HL-60 (cell line): ENCODE results near the gene PIP5K1B.

ENCODE experiments used
- DNase-seq, 2 experiments: peaks; one replicate each; pipeline ENCODE4 v3.0.0-alpha.2; 2010 to 2020; ENCODE audit warnings: low read depth in 1 of 2, low spot score in 1 of 2
- H3K27ac ChIP-seq: fragments of 250-450 bp; sonication (Bioruptor Pico); replicated peaks from 2 replicates; pipeline ENCODE4 v1.5.1; 2020; ENCODE audit warnings: mild to moderate bottlenecking, moderate library complexity
- H3K27me3 ChIP-seq: fragments of 250-450 bp; sonication (Bioruptor Pico); 2 replicates; pipeline ENCODE4 v1.5.1; 2021; ENCODE audit warnings: mild to moderate bottlenecking, moderate library complexity; ENCODE audit not compliant: insufficient read depth, poor library complexity, severe bottlenecking
- H3K4me3 ChIP-seq: replicated peaks from 2 replicates; pipeline ENCODE4 v1.5.1; 2011; ENCODE audit warnings: mild to moderate bottlenecking, control low read depth, low read length; ENCODE audit not compliant: insufficient read depth
- CTCF ChIP-seq: IDR thresholded peaks from one replicate; pipeline ENCODE4 v1.5.1; 2011; ENCODE audit warnings: low read length, control low read depth, inconsistent platforms; ENCODE audit not compliant: insufficient read depth
- GABPA ChIP-seq: IDR thresholded peaks from 2 replicates; pipeline ENCODE4 v1.6.1; 2012; ENCODE audit warnings: low read depth
- POLR2AphosphoS5 ChIP-seq: IDR thresholded peaks from 2 replicates; pipeline ENCODE4 v1.6.1; 2012; ENCODE audit warnings: low read depth
- SPI1 ChIP-seq: IDR thresholded peaks from 2 replicates; pipeline ENCODE4 v1.6.1; 2012; ENCODE audit warnings: low read depth, mild to moderate bottlenecking, borderline replicate concordance
- TF ChIP-seq, protein P1 (sequence below): IDR thresholded peaks from 2 replicates; pipeline ENCODE4 v1.6.1; 2012; ENCODE audit warnings: low read depth; ENCODE audit not compliant: insufficient replicate concordance

Gene PIP5K1B

DNA sequence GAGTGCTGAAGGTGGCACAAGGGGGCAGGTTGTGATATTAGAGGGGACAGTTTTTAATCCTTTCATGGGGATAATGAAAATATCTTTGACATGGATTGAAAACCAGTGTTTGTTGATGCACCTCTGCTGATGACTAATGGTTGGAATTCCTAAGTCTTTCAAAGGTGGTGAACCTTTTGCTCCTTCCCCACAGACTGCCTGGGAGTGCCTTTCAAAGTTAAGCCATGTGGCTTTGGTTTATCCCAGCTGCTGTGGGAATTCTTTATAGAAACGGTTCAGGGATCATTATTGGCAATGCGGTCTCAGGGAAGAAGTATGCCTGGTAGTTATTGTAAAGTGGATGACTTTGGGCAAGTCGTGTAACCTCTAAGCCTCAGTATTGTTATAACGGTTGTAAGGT, 45.7 kb downstream of the PIP5K1B start:
- H3K27me3 ChIP-seq: no peaks in the 10 kb centered on the region
- no peak for DNase-seq
- no peak overlapping the region for H3K27ac ChIP-seq
- no peak overlapping the region for H3K4me3 ChIP-seq
- TF ChIP-seq POLR2AphosphoS5 (no peak), SPI1 (no peak), GABPA (no peak), CTCF (no peak)
- TF ChIP-seq, protein P1, sequence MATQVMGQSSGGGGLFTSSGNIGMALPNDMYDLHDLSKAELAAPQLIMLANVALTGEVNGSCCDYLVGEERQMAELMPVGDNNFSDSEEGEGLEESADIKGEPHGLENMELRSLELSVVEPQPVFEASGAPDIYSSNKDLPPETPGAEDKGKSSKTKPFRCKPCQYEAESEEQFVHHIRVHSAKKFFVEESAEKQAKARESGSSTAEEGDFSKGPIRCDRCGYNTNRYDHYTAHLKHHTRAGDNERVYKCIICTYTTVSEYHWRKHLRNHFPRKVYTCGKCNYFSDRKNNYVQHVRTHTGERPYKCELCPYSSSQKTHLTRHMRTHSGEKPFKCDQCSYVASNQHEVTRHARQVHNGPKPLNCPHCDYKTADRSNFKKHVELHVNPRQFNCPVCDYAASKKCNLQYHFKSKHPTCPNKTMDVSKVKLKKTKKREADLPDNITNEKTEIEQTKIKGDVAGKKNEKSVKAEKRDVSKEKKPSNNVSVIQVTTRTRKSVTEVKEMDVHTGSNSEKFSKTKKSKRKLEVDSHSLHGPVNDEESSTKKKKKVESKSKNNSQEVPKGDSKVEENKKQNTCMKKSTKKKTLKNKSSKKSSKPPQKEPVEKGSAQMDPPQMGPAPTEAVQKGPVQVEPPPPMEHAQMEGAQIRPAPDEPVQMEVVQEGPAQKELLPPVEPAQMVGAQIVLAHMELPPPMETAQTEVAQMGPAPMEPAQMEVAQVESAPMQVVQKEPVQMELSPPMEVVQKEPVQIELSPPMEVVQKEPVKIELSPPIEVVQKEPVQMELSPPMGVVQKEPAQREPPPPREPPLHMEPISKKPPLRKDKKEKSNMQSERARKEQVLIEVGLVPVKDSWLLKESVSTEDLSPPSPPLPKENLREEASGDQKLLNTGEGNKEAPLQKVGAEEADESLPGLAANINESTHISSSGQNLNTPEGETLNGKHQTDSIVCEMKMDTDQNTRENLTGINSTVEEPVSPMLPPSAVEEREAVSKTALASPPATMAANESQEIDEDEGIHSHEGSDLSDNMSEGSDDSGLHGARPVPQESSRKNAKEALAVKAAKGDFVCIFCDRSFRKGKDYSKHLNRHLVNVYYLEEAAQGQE: no peak

DNA sequence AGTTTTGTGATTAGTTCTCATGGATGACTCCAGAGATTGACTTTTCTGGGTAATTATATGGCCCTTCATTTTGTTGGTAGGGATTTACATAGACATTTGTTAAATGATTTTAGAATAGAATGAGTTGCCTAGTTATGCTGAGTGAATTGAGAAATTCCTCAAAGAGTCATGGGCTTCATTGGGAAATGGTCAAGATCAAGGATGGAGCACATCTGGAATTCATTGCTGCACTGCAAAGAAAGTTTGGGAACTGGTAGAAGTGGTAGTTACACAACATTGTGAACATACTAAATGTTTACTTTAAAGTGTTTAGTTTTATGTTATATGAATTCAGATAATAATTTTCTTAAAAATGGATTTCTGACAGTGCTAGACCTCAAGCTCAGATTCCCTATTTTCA, 46.5 kb downstream of the PIP5K1B start:
- H3K27me3 ChIP-seq: no peaks in the 10 kb centered on the region
- DNase-seq: no peak
- H3K4me3 ChIP-seq: no peak overlapping the region
- H3K27ac ChIP-seq: no peak overlapping the region
- TF ChIP-seq, protein P1: no peak

DNA sequence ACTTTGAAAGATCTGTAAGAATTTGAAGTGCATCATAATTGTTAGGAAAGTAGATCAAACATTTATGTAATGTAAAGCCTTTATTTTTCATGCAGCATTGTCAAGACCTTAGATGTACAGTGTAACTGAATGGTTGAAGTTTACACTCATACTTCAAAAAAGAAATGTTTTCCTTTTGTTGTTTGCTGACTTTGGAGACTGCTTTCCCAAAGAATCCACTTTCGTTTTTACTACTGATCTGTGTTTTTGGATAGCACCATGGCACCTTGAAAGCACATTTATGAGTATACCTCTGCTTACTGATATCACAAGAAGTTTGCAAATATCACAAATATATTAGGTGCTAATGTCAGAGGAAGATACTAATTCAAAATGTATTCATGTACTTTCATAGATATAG, 50.0 kb downstream of the PIP5K1B start:
- Histone ChIP-seq H3K27ac (no peak overlapping the region), H3K27me3 (no peaks in the 10 kb centered on the region), H3K4me3 (no peak overlapping the region)
- TF ChIP-seq POLR2AphosphoS5 (no peak), SPI1 (no peak), GABPA (no peak)
- DNase-seq: no peak

DNA sequence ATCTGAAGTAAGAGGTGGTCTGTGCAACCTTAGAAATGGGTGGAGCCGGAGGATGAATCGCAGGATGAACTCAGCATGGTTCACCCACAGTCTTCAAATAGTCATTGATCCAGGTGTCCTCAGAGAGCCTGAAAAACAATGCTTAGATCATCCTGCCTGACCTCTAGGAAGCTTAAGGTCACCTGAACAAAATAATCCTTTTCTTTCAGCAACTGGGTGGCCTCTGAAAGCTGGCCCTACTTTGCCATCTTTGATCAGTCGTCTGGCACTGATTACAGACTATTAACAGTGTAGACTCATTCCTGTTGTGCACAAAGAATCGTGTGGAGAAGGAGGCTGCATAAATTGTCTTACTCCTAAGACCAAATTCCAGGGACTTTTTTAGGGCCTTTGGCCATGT, 50.7 kb downstream of the PIP5K1B start:
- TF ChIP-seq SPI1 (no peak), GABPA (no peak), CTCF (no peak), POLR2AphosphoS5 (no peak)
- TF ChIP-seq, protein P1: no peak
- Histone ChIP-seq H3K27me3 (no peaks in the 10 kb centered on the region), H3K27ac (no peak overlapping the region), H3K4me3 (no peak overlapping the region)
- no peak for DNase-seq
